HG02588 (cell line): ENCODE data around the gene MB21D2.

ENCODE experiments used
- ATAC-seq: cut with Tn5 transposase; IDR thresholded peaks from one replicate; pipeline ENCODE4 v1.9.1; 2021; ENCODE audit warnings: mild to moderate bottlenecking, moderate library complexity; ENCODE audit not compliant: unreplicated experiment

The MB21D2 gene

GRCh38 chr3:192892981-192893700 lies 24.5 kb downstream of the MB21D2 start:
- peak; percentile 93 for ATAC-seq

GRCh38 chr3:192890347-192891335 lies 27.0 kb downstream of the MB21D2 start:
- ATAC-seq, result no peak

GRCh38 chr3:192889679-192890078 lies 28.0 kb downstream of the MB21D2 start:
- no peak for ATAC-seq

GRCh38 chr3:192888190-192888589 lies 29.5 kb downstream of the MB21D2 start:
- no peak for ATAC-seq

- peak; percentile 40 for ATAC-seq
Measured at GRCh38 chr3:192887701-192888100, 30.0 kb downstream of the MB21D2 start.

- no peak for ATAC-seq
Measured at GRCh38 chr3:192887047-192887446, 30.6 kb downstream of the MB21D2 start.

- no peak for ATAC-seq
Measured at GRCh38 chr3:192884777-192885773, 32.6 kb downstream of the MB21D2 start.

GRCh38 chr3:192883512-192883911 lies 34.1 kb downstream of the MB21D2 start:
- no peak for ATAC-seq

- ATAC-seq, result peak; percentile 61
Measured at GRCh38 chr3:192881159-192881786, 36.4 kb downstream of the MB21D2 start.

- no peak for ATAC-seq
Measured at GRCh38 chr3:192880313-192880712, 37.3 kb downstream of the MB21D2 start.

- no peak for ATAC-seq
Measured at GRCh38 chr3:192879346-192880031, 38.2 kb downstream of the MB21D2 start.

- ATAC-seq, result no peak
Measured at GRCh38 chr3:192875971-192876565, 41.6 kb downstream of the MB21D2 start.

GRCh38 chr3:192870822-192871221 lies 46.8 kb downstream of the MB21D2 start:
- ATAC-seq, result no peak

- ATAC-seq, result no peak
Measured at GRCh38 chr3:192869131-192870031, 48.3 kb downstream of the MB21D2 start.

GRCh38 chr3:192867645-192868044 lies 50.0 kb downstream of the MB21D2 start:
- no peak for ATAC-seq

GRCh38 chr3:192866804-192867203 lies 50.9 kb downstream of the MB21D2 start:
- no peak for ATAC-seq

- peak; percentile 70 for ATAC-seq
Measured at GRCh38 chr3:192864941-192865340, 52.7 kb downstream of the MB21D2 start.

- no peak for ATAC-seq
Measured at GRCh38 chr3:192863091-192863420, 54.6 kb downstream of the MB21D2 start.
